Occipital lobe (tissue), 2 donors: ENCODE data around the gene LARP7. TPM values are rescaled to one million over a fixed set of nuclear protein-coding genes. Genes with fewer than 3 reads are reported as not detected.

Source experiments
- small RNA-seq: library from RNA; depleted of rRNA; stranded (forward); fragments of <200 nt; gene quantifications from one replicate; pipeline ENCODE3, GENCODE V24; 2014
- total RNA-seq: library from RNA; depleted of rRNA; stranded (reverse); fragments of >200 nt; gene quantifications from one replicate; pipeline ENCODE4 v1.2.3, GENCODE V29; 2014

LARP7 gene
- total RNA-seq, 1 donor from 2014 or later = 26.0 TPM

Small RNA genes within 50 kb of the gene (small RNA-seq; reads per million reads assigned to genes)
- gene MIR302A = not detected
- gene MIR302C = not detected
- gene MIR302D = not detected
- gene MIR367 = not detected
- gene WRBP1 = not detected

Other genes with a start within 250 kb of the LARP7 start
- gene NEUROG2, start 121.0 kb upstream of the LARP7 start, total RNA-seq = 10.1 TPM
- gene ZGRF1, start 234 bp upstream of the LARP7 start, total RNA-seq = 25.3 TPM